Astrocyte of the hippocampus (primary cell): Measurements from ENCODE around the gene ZNF324B.
"Not testable (repeated sequence)": the region's sequence is repeated elsewhere in the genome, so short reads cannot be mapped to it uniquely, and the experiment has no call there.

ENCODE experiments used
- DNase-seq: peaks from one replicate; pipeline ENCODE4 v3.0.0; 2011; ENCODE audit warnings: low read depth, low spot score

Gene ZNF324B

GRCh38 chr19:58455306-58455705 is 3.9 kb downstream of the ZNF324B start:
- no peak for DNase-seq

- no peak for DNase-seq
Observed at GRCh38 chr19:58456111-58456510, 4.7 kb downstream of the ZNF324B start.

GRCh38 chr19:58460039-58460438 is 8.6 kb downstream of the ZNF324B start:
- no peak for DNase-seq

GRCh38 chr19:58466089-58466759 is 14.8 kb downstream of the ZNF324B start:
- no peak for DNase-seq

GRCh38 chr19:58466760-58467589 is 15.6 kb downstream of the ZNF324B start, which contains the start of gene ZNF324:
Gene ZNF324, plus strand, starts transcription at chr19:58467080. Its CDS starts 2,106 bp downstream, at chr19:58469186.
- DNase-seq, result peak; percentile 99

GRCh38 chr19:58468216-58468839 is 16.9 kb downstream of the ZNF324B start:
- no peak for DNase-seq

- no peak for DNase-seq
Observed at GRCh38 chr19:58469241-58470013, 18.0 kb downstream of the ZNF324B start.

GRCh38 chr19:58470837-58471543 is 19.6 kb downstream of the ZNF324B start:
- DNase-seq, result not testable (repeated sequence)

- no peak for DNase-seq
Observed at GRCh38 chr19:58471736-58472135, 20.3 kb downstream of the ZNF324B start.

- no peak for DNase-seq
Observed at GRCh38 chr19:58473775-58474174, 22.4 kb downstream of the ZNF324B start.

- peak; percentile 86 for DNase-seq
Observed at GRCh38 chr19:58474291-58474996, 23.0 kb downstream of the ZNF324B start.

GRCh38 chr19:58474997-58475713 is 23.7 kb downstream of the ZNF324B start:
- no peak for DNase-seq

GRCh38 chr19:58475714-58476497 is 24.5 kb downstream of the ZNF324B start, which contains the start of gene ZNF446:
Gene ZNF446, plus strand, starts transcription at chr19:58476352. Its CDS starts 867 bp downstream, at chr19:58477219.
- DNase-seq, result peak; percentile 98

GRCh38 chr19:58476498-58477015 is 25.1 kb downstream of the ZNF324B start:
- no peak for DNase-seq

- DNase-seq, result no peak
Observed at GRCh38 chr19:58477130-58477529, 25.7 kb downstream of the ZNF324B start.

GRCh38 chr19:58477871-58478270 is 26.4 kb downstream of the ZNF324B start:
- no peak for DNase-seq

GRCh38 chr19:58479303-58479702 is 27.9 kb downstream of the ZNF324B start:
- no peak for DNase-seq

- no peak for DNase-seq
Observed at GRCh38 chr19:58479736-58480480, 28.5 kb downstream of the ZNF324B start.
